Measurements from ENCODE around the gene SOX6.
A peak's percentile ranks its signal among the peaks of the same experiment; 100 is the strongest.
"Not testable (repeated sequence)": the region's sequence is repeated elsewhere in the genome, so short reads cannot be mapped to it uniquely, and the experiment has no call there.

SOX6 gene

DNA sequence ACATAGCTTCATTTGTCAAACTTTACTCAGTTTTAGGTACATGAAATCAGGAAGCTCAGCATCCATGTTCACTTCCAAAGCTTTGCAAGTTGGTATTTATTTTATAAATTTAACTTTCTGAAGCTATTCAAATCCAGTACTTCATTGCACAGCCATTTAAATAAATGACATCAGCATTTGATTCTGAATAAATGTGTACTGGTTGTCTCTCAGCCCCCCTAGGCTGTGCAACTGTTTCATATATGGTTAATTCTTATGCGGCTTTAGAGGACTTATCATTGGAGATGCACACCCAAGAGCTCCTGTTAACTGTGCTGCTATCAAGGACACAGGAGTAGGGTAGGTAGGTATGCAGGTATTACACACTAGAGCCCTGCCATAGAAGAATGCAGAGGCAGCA is 325.1 kb downstream of the SOX6 start:
- DNase-seq = no peak

DNA sequence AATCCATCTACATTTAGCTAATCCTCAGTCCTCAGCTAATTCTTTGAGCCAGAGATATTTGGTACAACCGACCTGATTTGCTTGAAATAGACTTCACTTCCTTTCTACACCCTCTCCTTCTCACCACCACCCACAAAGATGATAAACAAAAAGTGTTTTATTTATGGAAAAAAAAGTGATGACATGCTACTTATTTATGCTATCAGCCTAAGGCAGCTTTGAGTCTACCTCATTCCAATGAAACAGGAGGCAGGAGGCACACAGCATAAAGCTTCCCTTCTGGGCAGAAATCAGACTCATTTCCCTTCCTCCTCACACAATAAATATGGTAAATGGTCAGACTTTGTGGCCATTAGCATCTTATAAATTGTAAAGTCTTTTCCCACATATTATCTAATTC is 325.7 kb downstream of the SOX6 start:
- DNase-seq = no peak

DNA sequence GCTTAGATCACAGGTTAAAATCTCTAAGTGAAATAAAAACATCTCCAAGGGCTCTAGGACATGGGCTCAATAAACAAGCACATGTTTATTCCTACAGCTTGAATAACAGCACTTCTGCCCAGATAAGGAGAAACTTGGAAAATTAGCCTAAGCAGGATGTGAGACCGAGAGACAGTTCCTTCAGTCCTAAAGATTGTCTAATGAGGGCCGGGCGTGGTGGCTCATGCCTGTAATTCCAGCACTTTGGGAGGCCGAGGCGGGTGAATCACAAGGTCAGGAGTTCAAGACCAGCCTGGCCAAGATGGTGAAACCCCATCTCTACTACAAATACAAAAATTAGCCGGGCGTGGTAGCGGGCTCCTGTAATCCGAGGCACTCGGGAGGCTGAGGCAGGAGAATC is 327.2 kb downstream of the SOX6 start:
- not testable (repeated sequence) for DNase-seq

DNA sequence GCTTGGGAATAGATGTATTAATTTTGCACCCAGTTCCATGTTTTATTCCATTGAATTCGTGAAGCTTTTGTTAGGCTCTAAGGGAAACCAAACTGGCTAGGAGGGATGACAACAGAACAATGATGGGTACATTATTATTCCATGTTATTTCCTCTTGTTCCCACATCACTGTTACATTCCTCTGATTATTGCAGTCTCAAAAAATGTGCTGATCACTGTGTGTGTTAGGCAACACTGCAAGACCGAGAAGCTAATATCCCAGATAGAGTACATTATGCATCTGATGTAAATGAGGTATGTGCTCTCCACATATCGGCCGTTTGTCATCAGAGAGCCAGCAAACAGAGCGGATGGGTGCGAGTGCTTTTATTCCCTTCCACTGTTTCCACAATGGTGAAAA is 327.9 kb downstream of the SOX6 start:
- DNase-seq = peak; percentile 54

DNA sequence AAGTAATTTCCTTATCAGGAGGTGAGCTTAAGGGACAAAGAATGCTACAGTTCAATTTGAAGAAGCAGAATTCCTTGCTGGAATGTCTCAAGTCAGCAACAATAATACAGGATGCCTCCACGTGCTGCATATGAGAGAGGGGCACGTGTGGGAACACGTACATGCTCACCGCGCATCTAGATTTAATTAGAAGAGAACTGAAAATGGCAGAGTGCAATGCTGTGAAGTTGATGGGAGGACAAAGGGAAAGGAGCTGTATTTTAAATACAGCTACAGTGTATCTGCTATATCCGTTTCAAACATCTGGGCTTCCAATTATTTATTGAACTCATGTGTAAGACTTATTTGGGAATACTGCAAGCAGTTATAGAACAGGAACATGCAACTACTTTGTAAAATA is 328.7 kb downstream of the SOX6 start:
- no peak for DNase-seq

DNA sequence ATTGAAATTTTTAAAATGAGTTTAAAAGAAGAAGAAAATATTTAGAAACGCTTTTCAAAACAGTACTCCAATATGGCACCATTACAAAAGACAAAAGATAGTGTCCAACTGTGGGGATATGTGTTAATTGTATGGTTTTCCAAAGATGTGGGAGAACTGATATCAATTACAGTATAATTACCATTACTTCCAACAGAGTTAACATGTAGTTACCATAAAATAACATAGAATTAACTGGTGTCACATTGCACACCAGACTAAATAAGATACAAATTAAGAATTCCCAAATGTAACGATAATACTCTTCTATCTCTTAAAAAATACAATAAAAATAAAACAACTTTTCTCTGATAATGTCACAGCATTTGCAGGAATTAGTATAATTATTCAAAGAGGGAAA is 329.5 kb downstream of the SOX6 start:
- DNase-seq = no peak

DNA sequence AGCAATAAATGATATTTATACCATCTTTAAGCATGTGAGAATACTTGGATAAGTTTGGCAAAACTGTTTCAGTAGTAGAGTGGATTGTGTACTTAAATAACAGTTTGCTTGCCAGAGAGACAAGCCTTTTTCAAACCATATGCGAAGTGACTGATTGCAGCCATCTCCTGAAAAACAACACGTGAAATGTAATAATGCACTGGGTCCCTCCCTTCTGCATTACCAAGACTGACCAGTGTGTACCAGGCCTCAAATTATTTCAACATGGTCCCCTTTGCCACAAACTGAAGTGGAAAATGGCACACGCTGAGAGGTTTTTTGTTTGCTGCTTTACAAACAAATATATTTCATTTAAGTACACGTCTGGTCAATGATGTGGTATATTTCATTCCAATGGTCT is 337.4 kb downstream of the SOX6 start:
- DNase-seq = no peak

DNA sequence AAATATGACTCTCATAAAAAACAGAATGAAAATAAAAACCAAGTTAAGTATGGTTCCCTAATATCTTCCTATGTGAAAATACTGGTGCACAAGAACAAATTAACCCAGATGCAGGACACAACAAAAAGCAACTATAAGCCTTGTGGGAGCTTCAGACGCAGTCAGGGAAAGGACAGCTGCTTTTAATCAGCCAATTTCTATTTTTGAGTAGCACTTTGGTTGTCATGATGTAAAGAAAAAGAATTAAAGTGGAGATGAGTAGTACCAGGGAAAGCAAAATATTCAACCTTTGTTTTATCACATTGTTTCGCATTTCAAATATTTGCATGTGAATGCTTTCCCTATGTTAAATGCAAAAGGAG is 339.9 kb downstream of the SOX6 start:
- no peak for DNase-seq

DNA sequence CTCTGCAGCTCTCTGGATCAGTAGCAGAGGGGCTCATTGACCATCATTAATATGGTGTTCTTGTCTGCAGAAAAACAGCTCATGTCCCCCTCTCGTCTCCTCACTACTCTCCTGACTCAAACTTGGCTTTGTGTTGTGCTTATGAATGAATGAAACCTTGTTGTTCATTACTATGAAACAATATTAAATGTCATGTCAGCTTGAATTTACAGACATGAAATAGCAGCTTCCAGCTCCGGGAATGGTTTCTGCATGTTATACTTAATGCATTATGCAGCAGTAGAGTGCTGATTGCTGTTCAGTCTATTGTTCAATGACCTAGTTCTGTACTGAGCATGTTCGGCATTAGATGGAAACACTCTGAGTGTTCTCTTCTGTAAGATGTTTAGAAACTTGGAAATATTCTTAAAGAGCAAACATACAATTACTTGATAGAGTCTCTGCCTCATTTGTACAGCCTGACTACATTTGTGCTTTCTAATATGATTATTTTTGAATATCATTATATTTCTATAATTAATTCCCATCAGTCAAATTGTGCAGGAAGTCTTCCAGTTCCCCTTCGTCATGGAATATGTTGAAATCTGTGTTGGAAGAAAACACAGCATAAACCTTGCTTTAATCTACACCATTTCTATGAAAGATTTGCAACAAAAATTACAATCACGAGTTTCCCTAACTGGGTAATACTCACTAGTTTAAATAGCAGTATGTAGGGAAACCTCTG is 340.4 kb downstream of the SOX6 start:
- no peak for DNase-seq

DNA sequence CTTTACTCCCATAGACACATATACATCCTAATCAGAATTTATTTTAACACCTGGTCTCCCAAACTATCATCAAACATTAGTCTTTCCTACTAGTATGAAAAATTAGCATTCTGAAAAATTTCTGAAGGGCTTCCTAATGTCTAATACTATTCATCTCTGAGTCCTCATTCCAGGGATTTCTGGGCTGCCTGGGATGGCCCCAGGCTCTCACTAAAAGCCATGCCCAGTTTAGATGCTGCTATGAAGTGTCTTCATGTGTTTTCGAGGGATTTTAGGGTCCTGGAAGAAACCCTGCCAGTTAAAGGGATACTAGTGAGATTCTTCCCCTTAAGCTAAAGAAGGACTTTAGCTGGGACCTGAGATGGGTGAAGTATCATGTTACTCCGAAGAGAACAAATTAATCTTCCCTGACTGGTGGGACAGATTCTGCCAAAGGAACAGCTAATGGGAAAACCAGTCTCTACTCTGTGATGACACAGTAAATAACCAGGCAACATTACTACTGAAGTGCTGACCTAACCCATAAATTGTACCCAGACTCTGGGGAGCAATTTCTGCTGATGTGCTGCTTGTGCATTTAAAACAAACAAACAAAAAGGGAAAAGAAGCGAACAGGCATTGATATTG is 342.6 kb downstream of the SOX6 start:
- no peak for DNase-seq

DNA sequence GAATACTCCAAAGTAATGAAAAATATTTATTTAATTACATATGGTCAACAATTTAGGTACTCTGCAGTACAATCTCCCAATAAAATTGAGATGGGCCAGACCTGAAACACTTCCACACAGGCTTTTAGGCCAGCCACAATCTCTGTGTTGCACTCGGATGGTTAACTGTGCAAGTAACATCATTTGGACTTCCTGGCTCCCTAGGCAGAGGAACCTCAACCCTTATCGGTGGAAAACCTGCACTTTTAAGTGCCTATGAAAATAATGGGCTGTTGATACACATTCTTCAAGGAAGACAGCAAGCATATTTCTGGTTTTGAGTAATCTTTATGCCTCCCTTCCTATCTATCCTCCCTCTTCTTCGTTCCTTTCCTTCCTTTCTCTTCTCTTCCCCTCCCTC is 343.1 kb downstream of the SOX6 start:
- no peak for DNase-seq

DNA sequence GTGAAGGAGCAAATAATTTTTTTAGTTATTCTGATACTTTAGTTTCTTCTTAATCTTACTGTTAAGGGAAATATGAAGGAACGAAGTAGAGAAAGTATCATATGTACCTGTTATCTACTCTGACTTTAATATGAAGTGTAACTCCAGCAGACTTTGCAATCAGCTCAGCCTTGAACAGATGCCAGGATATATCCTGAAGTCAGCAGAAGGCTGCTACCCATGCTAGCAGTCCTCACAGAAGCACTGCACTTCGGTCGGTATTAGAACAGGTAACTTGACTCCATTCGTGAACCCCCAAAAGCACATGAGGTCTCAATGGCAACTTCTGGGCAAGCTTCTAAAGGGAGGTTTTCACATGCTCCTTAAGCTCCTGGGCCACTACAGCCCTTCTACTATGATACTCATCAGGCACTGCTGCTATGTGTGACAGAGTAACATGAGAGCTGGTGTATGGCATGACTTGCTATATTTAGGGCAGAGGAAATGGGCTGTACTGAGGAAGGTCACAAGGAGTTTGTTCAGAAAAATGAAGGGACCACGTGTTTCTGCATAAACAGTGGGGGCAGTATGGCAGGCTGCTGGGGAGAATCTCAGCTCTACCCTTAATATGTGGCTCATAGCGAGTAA is 344.1 kb downstream of the SOX6 start:
- no peak for DNase-seq

DNA sequence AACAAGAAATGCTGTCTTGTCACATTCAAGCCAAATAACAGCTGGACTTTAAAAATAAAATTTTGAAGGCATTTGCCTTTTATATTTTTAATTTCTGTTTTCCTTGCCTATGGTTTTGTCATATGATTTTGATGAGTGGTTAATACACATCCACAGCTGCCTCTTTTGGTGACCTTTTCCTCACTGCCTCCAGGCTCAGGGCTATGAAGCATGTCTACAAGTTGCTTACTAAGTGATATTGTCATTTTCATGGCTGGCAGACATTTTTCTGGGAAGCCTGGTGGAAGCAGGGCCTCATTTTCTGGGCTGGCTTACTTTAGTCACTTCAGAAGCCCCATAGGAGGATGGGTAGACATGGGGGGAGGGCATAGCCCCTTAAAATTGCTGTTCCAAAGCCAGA is 344.9 kb downstream of the SOX6 start:
- DNase-seq = no peak

DNA sequence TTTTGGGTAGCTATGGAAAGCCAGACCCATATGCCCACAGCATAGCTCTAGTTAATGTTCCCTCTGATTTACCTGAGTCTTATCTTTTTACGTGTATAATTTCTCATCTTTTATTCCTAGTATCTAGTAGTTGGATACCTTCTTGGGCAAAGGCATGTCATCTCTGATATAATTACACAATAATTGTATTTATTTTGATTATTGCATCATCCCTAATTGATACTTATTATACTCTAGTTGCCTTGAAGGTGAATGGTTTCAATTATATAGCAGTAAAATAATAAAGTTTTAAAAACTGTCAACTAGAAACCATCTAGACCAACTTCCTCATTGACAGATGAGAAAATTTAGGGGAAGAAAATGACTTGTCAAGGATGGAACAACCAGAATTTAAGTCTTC is 347.3 kb downstream of the SOX6 start:
- DNase-seq = no peak

DNA sequence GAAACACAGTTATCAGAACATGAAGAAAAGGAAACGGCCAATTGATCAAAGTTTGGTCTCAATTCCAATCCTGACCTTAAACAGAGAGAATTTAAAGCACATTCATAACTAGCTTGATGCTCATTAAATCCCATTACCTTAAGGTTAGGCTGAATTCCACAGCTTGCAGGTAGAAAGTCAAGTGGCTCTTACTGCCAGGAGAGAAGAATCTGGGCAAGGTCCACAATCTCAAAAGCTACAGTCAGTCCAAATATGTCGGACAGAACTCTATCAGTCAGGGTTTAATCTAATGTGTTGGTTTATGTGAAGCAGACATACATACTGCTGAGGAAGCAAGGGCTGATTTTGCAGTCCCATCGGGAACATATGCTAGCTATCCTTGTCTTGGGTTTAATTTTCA is 348.8 kb downstream of the SOX6 start:
- no peak for DNase-seq

DNA sequence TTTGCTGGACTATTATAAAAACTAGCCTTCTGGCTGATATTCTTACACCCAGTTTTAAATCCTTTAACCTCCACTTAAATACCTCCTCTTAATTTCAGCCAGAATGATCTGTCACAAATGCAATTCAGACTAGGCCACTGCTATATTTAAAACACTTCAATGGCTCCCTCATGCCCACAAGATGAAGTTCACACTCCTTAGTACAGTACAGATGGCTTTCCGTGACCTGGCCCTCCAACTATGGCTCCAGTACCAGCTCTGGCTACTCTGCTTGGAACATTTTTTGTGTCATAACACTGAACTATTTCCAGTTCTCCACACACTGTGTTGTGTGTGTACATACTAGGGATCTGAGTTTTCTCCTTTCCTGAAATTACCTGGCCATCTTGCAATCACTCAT is 353.4 kb downstream of the SOX6 start:
- DNase-seq = no peak

DNA sequence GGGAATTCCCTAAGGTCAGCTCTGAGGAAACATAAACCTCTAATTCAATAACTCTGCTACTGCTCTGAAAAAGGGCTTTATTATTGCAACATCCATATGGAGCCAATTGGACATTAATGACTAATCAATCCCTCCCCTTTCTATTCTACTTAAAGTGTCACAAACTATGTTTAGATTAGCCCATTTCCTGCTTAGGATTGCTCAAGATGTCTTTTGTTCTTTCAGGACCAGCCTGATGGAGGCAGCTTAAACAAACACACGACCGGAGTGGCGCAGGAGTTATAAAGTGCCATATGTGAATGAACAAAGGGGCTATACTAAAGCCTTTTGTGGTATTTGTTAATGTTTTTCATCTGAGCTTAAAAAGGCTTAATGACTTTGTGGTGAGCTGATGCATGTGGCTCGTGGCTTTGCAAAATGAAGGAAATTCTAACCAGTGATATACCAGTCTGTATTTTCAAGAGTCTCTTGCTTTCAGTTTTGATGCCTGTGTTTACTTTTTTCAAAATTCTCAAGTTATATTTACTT is 354.4 kb downstream of the SOX6 start:
- DNase-seq = peak; percentile 91

DNA sequence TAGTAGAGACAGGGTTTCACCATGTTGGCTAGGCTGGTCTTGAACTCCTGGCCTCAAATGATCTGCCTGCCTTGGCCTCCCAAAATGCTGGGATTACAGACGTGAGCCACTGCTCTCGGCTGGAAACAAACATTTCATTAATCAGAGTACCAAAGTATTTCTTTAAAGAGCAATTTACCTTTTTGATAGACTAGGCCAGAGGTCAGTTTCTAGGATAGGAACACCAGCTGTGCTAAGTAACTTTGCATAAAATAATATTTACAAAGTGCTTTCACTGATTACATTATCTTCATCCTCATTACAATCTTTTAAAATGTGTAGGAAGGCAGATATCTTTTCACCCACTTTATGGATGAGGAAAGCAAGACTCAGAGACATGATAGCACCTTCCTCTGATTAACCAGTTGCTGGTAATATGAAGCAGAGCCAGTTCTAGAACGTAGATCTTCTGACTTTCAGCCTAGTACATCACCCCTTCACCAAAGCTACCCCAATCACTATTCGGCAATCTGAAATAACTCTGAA is 355.2 kb downstream of the SOX6 start:
- DNase-seq = no peak

DNA sequence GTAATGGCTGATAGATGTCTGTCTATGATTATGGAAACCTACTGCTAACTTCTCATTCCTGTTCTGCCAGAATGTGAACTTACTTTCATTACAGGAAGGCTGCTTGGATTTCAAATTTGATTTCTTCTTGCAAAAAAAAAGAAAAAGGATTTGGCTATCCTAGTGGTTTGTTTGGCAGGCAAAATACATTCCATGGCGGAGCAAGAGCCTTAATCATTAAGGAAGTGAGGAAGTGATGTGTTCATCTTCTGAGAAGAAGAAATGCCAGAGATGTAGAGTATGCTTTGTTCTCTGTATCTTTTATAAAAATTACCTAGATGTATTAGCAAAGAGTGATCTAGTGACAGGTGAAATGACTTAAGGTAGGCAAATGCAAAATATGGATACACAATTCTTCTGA is 356.3 kb downstream of the SOX6 start:
- DNase-seq = peak; percentile 77

DNA sequence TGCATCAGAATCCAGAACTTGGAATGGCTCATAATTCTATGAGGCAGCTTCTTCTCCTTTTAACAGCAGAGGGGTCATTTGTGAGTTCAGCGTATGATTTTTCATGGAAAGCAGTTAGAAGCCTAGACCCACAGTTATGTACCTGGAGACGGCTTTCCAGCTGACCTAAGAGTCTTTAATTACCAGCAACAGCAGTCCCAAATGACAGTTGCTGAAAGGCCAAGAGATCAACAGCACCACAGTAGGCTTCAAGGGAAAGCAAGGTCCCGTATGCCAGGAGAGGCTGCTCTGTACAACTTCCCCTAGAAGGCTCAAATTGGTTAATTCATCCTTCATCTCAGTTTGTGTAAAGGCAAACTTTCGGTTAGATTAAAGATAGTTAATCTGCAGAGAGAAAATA is 363.0 kb downstream of the SOX6 start:
- DNase-seq = no peak

DNA sequence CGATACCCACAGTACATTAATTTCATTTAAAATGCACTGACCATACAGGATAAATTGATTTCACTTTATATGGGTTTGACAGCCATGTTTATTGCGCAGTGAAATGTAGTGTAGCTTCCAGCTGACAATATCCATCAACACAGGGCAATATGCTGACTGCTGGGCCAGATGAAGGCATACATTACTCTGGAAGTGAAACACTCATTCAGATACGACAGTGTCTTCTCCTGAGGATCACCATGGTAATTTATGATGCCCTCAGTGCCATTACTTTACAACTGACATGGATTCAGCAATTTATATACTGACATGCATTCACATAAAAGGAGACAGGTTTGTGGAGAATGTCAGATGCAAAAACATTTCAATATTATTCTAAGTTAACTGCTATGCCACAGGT is 365.1 kb downstream of the SOX6 start:
- DNase-seq = no peak

DNA sequence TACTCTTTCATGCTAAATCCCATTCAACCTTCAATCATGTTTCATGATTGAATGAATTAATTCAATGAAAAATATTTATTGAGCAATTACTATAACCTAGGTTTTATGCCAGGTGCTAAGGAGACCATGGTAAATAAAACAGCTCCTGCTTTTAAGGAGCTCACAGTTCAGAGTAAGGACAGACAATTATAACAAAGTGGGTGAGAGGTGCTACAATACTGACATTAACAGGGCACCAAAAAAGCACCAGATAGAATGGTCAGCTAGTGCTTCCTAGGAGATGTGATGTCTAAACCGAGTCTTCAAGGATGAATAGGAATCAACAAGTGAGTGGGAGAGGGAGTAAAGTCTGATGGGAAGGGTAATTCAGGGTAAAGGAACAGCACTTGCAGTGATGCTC is 366.7 kb downstream of the SOX6 start:
- no peak for DNase-seq

DNA sequence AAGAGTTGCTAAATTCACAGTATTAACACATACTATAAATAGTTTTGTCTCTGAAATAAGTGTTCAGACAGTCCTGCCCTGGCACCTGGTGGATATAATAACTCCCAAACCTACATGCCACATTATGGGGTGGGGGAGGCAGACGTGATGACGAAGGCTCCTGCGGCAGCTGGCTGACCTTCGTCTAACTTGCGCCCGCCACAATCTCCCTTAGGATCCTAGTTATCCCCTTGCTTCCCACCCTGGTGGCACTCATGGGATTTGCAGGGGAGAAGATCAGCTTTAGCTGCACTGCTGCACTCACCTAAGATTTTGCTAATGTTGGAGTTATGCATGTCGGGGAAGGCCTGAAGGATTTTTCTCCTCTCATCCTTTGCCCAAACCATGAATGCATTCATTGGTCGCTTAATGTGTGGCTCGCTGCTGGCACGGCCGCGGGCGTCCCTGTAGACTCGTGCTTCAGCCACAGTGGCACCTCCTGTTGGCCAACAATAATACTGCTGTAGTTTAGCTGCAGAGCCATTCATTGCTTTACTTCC is 367.6 kb downstream of the SOX6 start:
- DNase-seq = no peak
